Neutrophil (primary cell): ENCODE data around the gene CEP112.

ENCODE experiments used
- H3K27ac ChIP-seq: fragments of 200-600 bp; sonication (generic); 2 replicates; pipeline ENCODE4 v1.5.1; 2016; ENCODE audit warnings: mild to moderate bottlenecking, moderate library complexity
- H3K27me3 ChIP-seq: fragments of 200-600 bp; sonication (generic); 2 replicates; pipeline ENCODE4 v1.6.0; 2016; ENCODE audit warnings: mild to moderate bottlenecking
- H3K36me3 ChIP-seq: fragments of 200-600 bp; sonication (generic); 2 replicates; pipeline ENCODE4 v1.5.1; 2017
- H3K4me1 ChIP-seq, 2 experiments: fragments of 200-600 bp in 1 of 2; sonication (generic) in 1 of 2; 1 replicate in 1 of 2; 2 replicates in 1 of 2; pipeline versions ENCODE4 v1.5.1 to v1.6.1; 2013 to 2016; ENCODE audit warnings: low read depth in 1 of 2, low read length in 1 of 2, mild to moderate bottlenecking in 1 of 2, moderate library complexity in 1 of 2; ENCODE audit not compliant: control insufficient read depth in 1 of 2, insufficient read depth in 1 of 2
- H3K4me3 ChIP-seq, 2 experiments: fragments of 200-600 bp in 1 of 2; sonication (generic) in 1 of 2; 1 replicate in 1 of 2; 2 replicates in 1 of 2; pipeline ENCODE4 v1.5.1; 2013 to 2016; ENCODE audit warnings: low read depth in 1 of 2, low read length in 1 of 2, mild to moderate bottlenecking in 1 of 2, moderate library complexity in 1 of 2
- H3K9me3 ChIP-seq: fragments of 200-600 bp; sonication (generic); 2 replicates; pipeline ENCODE4 v1.5.1; 2016
- TF ChIP-seq, protein P1 (sequence below): fragments of 200-600 bp; sonication (generic); IDR thresholded peaks from 2 replicates; pipeline ENCODE4 v1.5.1; 2016; ENCODE audit warnings: antibody characterized with exemption

Gene CEP112

DNA sequence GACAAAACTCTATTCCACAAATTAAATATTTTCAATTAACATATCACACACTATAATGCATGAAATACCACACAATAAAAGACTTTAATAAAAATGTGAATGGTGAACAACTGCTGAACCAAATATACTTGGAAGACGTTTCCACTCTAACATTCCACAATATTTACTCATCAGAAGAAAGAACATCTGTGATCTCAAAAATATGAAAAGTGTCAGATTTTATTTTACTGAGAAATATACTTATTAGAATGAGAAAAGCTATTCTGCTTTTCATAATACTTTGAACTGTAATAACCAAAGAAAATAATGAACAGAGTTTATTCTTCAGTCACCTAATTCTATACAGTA, 448.7 kb downstream of the CEP112 start:
- H3K4me1 ChIP-seq, result no peaks in the 10 kb centered on the region
- H3K27ac ChIP-seq, result no peak overlapping the region
- H3K4me3 ChIP-seq, result no peak overlapping the region

DNA sequence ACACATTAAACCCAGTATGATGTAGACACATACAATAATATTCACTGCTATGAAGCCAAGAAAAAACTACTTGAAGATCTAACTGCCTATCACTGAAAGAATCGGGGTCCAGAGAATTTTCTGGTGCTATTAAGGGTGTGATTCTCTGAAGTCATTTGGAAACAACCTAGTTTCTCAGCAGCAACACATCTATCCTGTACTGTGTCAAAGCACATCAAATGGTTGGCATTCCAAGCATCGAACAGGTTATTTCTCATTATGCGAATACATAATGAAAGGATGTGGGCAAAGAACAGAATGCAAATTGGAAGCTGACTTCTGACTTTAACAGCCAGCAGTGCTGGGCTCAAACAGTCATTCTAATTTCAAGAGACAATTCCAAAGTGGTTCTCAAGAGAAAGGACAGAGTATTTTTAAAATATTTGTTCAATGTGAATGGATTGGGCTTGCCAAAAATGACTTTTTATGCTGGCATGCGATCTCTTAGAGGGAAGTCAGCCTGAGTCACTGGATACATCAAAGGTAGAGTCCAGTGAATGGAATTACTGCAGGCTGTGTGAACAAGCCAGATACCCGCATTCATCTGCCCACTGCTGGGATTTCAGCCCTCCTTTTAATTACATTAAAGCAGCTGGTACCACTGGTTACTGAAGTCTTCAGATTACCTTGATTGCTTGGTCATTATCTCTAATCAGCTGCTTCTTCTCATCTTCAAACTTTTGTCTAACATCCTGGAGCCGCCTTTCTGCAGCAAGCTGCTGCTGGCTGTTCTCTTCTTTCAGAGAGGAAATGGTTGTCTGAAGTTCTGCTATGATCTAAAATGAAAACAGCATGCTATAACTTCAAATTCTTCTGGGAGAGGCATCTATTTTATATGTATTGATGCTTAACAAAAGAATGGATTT, 449.3 kb downstream of the CEP112 start:
- no peak overlapping the region for H3K4me3 ChIP-seq
- H3K27ac ChIP-seq, result no peak overlapping the region
- H3K27me3 ChIP-seq, result peaks cover 3% of the 10 kb centered on the region
- H3K9me3 ChIP-seq, result no peaks in the 10 kb centered on the region
- no peaks in the 10 kb centered on the region for H3K36me3 ChIP-seq
- TF ChIP-seq, protein P1, sequence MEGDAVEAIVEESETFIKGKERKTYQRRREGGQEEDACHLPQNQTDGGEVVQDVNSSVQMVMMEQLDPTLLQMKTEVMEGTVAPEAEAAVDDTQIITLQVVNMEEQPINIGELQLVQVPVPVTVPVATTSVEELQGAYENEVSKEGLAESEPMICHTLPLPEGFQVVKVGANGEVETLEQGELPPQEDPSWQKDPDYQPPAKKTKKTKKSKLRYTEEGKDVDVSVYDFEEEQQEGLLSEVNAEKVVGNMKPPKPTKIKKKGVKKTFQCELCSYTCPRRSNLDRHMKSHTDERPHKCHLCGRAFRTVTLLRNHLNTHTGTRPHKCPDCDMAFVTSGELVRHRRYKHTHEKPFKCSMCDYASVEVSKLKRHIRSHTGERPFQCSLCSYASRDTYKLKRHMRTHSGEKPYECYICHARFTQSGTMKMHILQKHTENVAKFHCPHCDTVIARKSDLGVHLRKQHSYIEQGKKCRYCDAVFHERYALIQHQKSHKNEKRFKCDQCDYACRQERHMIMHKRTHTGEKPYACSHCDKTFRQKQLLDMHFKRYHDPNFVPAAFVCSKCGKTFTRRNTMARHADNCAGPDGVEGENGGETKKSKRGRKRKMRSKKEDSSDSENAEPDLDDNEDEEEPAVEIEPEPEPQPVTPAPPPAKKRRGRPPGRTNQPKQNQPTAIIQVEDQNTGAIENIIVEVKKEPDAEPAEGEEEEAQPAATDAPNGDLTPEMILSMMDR, result no peak
- H3K4me1 ChIP-seq, result no peaks in the 10 kb centered on the region

More for the DNA sequence above, 448.7 kb downstream of the CEP112 start:
- H3K27me3 ChIP-seq, result peaks cover 3% of the 10 kb centered on the region
- no peaks in the 10 kb centered on the region for H3K9me3 ChIP-seq
- TF ChIP-seq, protein P1, result no peak
- no peaks in the 10 kb centered on the region for H3K36me3 ChIP-seq

DNA sequence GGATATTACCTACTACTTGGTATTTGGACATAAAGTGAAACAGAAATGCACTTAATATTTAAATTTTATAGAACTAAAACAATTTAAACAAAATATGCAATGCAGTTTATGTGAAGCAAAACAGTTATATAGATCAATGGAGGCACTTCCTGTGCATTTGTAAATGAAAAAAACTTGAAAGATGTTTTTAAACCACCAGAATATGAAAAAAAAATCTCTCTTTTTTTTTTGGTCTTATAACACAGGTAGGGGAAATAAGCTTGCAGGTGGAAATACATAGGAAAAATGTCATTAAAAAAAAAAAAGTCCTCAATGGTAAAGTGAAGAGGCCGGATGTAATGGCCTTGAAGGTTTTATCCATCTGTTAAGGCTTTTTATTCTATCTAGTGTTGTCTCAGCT, 450.2 kb downstream of the CEP112 start:
- Histone ChIP-seq H3K9me3 (no peaks in the 10 kb centered on the region), H3K36me3 (no peaks in the 10 kb centered on the region), H3K4me1 (no peaks in the 10 kb centered on the region), H3K27me3 (peaks cover 3% of the 10 kb centered on the region), H3K4me3 (no peak overlapping the region), H3K27ac (no peak overlapping the region)
- TF ChIP-seq, protein P1, result no peak

DNA sequence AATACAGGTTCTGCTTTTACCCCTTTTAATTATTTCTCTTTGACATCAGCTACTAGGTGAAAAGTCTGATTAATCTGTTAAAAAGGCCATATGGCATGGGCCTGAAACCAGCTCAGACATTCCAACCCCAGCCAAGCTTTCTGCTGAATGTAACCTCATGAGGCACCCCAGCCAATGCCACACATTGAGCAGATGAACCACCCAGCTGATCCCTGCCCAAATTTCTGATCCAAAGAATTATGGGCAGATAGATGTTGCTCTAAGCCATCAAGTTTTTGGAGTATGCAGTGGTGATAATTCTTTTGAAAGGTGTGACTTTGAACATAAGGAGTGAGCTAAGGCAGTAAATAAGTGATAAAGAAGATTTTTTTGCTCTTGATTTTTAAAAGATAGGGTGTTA, 452.9 kb downstream of the CEP112 start:
- Histone ChIP-seq H3K9me3 (no peaks in the 10 kb centered on the region), H3K27ac (no peak overlapping the region), H3K4me3 (no peak overlapping the region), H3K4me1 (no peaks in the 10 kb centered on the region), H3K27me3 (peaks cover 3% of the 10 kb centered on the region), H3K36me3 (no peaks in the 10 kb centered on the region)
- TF ChIP-seq, protein P1, result no peak

DNA sequence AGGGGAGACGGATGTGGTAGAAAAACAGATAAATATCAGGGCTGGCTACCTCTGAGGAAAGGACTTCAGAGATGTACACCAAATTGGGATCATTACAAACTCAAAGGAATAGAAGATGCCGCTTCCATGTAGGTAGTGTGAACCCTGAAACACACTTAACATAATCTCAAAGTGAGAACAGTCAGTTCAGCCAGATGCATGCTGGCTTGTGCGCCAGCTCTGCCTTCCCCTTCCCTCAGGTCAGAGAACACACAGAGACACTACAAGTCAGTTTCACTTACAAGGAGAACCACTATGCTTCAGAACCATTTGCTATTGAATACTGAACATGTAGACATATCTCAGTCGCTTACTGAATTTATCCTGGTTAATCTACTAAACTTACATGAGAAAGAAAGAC, 454.5 kb downstream of the CEP112 start:
- Histone ChIP-seq H3K36me3 (no peaks in the 10 kb centered on the region), H3K4me1 (no peaks in the 10 kb centered on the region), H3K9me3 (no peaks in the 10 kb centered on the region), H3K27ac (no peak overlapping the region), H3K27me3 (no peaks in the 10 kb centered on the region), H3K4me3 (no peak overlapping the region)
- TF ChIP-seq, protein P1, result no peak
